Type B pancreatic cell (in vitro differentiated cells): ENCODE results near the gene MEX3D. TPM values are rescaled to one million over a fixed set of nuclear protein-coding genes. Genes with fewer than 3 reads are reported as not detected.
"Not testable (repeated sequence)": the region's sequence is repeated elsewhere in the genome, so short reads cannot be mapped to it uniquely, and the experiment has no call there.

ENCODE experiments used
- DNase-seq: peaks from one replicate; pipeline ENCODE4 v3.0.0; 2021; ENCODE audit warnings: mixed read lengths; ENCODE audit not compliant: unreplicated experiment; ENCODE audit errors: extremely low spot score
- H3K27ac Mint-ChIP-seq: 2 replicates; pipeline ENCODE4 v1.8.0; 2021; ENCODE audit warnings: mild to moderate bottlenecking, mixed read lengths
- H3K27me3 Mint-ChIP-seq: 2 replicates; pipeline ENCODE4 v1.8.0; 2021; ENCODE audit warnings: mixed read lengths
- H3K36me3 Mint-ChIP-seq: 2 replicates; pipeline ENCODE4 v1.8.0; 2021; ENCODE audit warnings: mixed read lengths
- H3K4me1 Mint-ChIP-seq: one replicate; pipeline ENCODE4 v1.8.0; 2021; ENCODE audit warnings: mixed read lengths; ENCODE audit not compliant: unreplicated experiment
- H3K4me3 Mint-ChIP-seq: 2 replicates; pipeline ENCODE4 v1.8.0; 2021; ENCODE audit warnings: mild to moderate bottlenecking, mixed read lengths
- H3K9me3 Mint-ChIP-seq: 2 replicates; pipeline ENCODE4 v1.8.0; 2021; ENCODE audit warnings: mixed read lengths
- total RNA-seq: library from RNA; stranded (reverse); gene quantifications from 2 replicates; pipeline ENCODE4 v1.2.1, GENCODE V29; 2021; ENCODE audit warnings: low replicate concordance
- TF ChIP-seq, protein P1 (sequence below): fragments of 200-600 bp; sonication (generic); conservative IDR thresholded peaks from 2 replicates; pipeline ENCODE4 v1.5.0; 2021; ENCODE audit warnings: antibody characterized with exemption, mild to moderate bottlenecking

MEX3D gene
- total RNA-seq, 1 donor from 2014 or later = 82.0 TPM

DNA sequence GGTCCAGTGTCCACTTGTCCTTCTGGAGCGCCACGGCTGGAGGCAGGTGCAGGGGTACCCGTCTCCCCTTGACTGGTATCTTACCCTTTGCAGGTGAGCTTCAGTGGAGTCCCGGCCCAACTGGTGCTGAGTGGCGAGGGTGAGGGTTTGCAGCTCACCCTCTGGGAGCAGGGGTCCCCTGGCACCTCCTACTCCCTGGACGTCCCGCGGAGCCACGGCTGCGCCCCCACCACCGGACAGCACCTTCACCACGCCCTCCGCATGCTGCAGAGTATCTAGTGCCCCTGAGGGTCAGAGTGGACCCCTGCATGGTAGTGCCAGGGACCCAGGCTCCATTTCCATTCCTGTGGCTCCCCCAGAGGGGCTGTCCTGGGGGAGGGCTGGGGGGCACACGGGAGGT is 33.2 kb downstream of the MEX3D start:
- no peak for DNase-seq
- no peak overlapping the region for H3K4me3 Mint-ChIP-seq
- H3K36me3 Mint-ChIP-seq = no peaks in the 10 kb centered on the region
- H3K4me1 Mint-ChIP-seq = no peaks in the 10 kb centered on the region
- peaks cover 11% of the 10 kb centered on the region for H3K27me3 Mint-ChIP-seq
- TF ChIP-seq, protein P1, sequence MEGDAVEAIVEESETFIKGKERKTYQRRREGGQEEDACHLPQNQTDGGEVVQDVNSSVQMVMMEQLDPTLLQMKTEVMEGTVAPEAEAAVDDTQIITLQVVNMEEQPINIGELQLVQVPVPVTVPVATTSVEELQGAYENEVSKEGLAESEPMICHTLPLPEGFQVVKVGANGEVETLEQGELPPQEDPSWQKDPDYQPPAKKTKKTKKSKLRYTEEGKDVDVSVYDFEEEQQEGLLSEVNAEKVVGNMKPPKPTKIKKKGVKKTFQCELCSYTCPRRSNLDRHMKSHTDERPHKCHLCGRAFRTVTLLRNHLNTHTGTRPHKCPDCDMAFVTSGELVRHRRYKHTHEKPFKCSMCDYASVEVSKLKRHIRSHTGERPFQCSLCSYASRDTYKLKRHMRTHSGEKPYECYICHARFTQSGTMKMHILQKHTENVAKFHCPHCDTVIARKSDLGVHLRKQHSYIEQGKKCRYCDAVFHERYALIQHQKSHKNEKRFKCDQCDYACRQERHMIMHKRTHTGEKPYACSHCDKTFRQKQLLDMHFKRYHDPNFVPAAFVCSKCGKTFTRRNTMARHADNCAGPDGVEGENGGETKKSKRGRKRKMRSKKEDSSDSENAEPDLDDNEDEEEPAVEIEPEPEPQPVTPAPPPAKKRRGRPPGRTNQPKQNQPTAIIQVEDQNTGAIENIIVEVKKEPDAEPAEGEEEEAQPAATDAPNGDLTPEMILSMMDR = no peak
- H3K9me3 Mint-ChIP-seq = no peaks in the 10 kb centered on the region
- no peak overlapping the region for H3K27ac Mint-ChIP-seq

DNA sequence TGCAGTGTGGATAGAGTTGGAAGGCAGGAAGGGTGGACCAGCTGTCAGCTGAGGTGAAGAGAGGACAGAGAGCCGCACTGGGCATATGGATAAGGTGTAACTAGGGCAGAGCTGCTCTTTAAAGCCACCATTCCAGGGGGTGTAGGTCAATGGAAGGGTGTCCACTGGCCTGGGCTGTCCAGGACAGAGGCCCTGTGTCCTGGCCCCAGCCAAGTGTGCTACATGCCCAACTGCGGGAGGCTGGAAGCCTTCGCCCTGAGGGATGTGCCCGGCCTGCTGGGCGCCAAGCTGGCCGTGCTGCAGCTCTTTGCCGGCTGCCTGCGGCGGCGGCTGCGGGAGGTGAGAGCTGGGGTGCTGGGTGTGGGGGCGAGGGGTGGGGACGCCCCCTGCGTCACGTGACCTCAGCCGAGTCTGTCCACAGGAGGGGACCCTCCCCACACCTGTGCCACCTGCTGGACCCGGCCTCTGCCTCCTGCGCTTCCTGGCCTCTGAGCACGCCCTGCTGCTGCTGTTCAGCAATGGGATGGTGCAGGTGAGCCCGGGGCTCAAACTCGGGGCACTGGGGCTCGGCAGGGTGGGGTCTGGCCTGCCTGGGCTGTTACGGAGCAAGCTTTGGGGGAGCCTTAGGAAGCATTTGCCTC is 34.5 kb downstream of the MEX3D start:
- no peak overlapping the region for H3K27ac Mint-ChIP-seq
- no peaks in the 10 kb centered on the region for H3K9me3 Mint-ChIP-seq
- TF ChIP-seq, protein P1 = no peak
- H3K27me3 Mint-ChIP-seq = peaks cover 12% of the 10 kb centered on the region
- H3K4me1 Mint-ChIP-seq = no peaks in the 10 kb centered on the region
- no peak overlapping the region for H3K4me3 Mint-ChIP-seq
- DNase-seq = no peak
- no peaks in the 10 kb centered on the region for H3K36me3 Mint-ChIP-seq

DNA sequence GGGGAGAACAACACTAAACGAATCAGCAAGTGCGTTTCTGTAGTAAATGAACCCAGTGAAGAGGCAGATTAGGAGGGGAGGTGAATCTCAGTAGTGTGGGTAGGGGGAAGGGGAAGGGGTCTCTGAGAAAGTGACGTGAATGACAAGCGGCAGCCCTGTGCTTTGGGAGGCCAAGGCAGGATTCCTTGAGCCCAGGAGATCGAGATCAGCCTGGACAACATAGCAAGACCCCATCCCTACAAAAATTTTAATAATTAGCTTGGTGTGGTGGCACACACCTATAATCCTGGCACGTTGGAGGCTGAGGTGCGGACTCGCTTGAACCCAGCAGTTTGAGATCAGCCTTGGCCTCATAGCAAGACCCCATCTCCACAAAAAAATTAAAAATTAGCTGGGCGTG is 36.1 kb downstream of the MEX3D start:
- Mint-ChIP-seq H3K9me3 (no peaks in the 10 kb centered on the region), H3K36me3 (no peaks in the 10 kb centered on the region), H3K4me1 (no peaks in the 10 kb centered on the region), H3K27me3 (peaks cover 18% of the 10 kb centered on the region), H3K4me3 (no peak overlapping the region), H3K27ac (no peak overlapping the region)
- TF ChIP-seq, protein P1 = no peak
- DNase-seq = no peak

DNA sequence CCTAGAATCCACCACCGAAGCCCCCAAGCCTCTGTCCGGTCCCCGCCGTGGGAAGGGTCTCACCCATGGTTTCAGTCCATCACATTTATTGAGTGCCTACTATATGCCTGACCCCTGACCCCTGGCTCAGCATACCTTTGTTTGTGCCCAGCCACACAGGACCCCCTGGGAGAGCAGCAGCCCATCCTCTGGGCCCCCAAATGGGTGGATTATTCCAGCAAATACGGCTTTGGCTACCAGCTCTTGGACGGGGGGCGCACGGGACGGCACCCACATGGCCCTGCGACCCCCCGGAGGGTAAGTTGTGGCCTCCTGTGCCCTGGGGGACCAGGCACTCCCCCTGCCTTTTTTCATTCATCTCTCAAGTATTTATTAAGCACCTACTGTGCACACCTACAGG is 36.5 kb downstream of the MEX3D start:
- TF ChIP-seq, protein P1 = no peak
- DNase-seq = no peak
- H3K4me1 Mint-ChIP-seq = no peaks in the 10 kb centered on the region
- no peaks in the 10 kb centered on the region for H3K9me3 Mint-ChIP-seq
- H3K27me3 Mint-ChIP-seq = peaks cover 20% of the 10 kb centered on the region
- H3K4me3 Mint-ChIP-seq = no peak overlapping the region
- no peak overlapping the region for H3K27ac Mint-ChIP-seq
- no peaks in the 10 kb centered on the region for H3K36me3 Mint-ChIP-seq

DNA sequence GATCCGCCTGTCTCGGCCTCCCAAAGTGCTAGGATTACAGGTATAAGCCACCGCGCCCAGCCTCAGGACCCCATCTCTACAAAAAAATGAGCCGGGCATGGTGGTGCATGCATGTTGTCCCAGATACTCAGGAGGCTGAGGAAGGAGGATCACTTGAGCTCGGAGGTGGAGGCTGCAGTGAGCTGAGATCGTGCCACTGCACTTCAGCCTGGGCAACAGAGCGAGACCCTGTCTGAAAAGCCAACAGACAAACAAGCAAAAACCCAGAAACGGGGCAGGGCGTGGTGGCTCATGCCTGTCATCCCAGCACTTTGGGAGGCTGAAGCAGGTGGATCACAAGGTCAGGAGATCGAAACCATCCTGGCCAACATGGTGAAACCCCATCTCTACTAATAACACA is 37.3 kb downstream of the MEX3D start:
- H3K27me3 Mint-ChIP-seq = peaks cover 27% of the 10 kb centered on the region
- not testable (repeated sequence) for H3K36me3 Mint-ChIP-seq, H3K4me3 Mint-ChIP-seq, DNase-seq, H3K9me3 Mint-ChIP-seq, H3K4me1 Mint-ChIP-seq, H3K27ac Mint-ChIP-seq

DNA sequence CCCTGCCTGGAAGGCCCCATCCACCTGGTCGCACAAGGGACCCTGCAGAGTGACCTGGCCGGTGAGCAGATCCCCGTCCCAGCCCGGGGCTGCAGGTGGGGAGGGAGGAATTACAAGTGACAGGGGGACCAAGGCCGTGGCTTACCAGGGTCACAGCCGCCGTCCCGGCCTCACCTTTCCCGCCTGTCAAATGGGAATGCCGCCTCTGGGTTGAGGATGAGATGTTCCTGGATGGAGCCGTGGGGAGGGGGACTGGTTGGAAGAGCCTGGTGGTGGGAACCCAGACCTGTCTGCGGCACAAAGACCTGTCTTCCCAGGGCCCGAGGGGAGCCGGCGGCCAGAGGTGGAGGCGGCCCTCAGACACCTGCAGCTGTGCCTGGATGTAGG is 38.7 kb downstream of the MEX3D start:
- H3K4me1 Mint-ChIP-seq = no peaks in the 10 kb centered on the region
- DNase-seq = no peak
- TF ChIP-seq, protein P1 = no peak
- no peak overlapping the region for H3K27ac Mint-ChIP-seq
- H3K36me3 Mint-ChIP-seq = no peaks in the 10 kb centered on the region
- H3K9me3 Mint-ChIP-seq = no peaks in the 10 kb centered on the region
- H3K27me3 Mint-ChIP-seq = peaks cover 36% of the 10 kb centered on the region
- no peak overlapping the region for H3K4me3 Mint-ChIP-seq
